Measurements from ENCODE around the gene SLC45A2.
"Not testable (repeated sequence)": the region's sequence is repeated elsewhere in the genome, so short reads cannot be mapped to it uniquely, and the experiment has no call there.

Gene SLC45A2

GRCh38 chr5:33966805-33967204, 17.7 kb downstream of the SLC45A2 start:
- H3K27ac Mint-ChIP-seq = no peak overlapping the region
- H3K36me3 Mint-ChIP-seq = no peaks in the 10 kb centered on the region
- peaks cover 10% of the 10 kb centered on the region for H3K4me1 Mint-ChIP-seq (ENCODE audit: low read depth)
- peaks cover 4% of the 10 kb centered on the region for H3K27me3 Mint-ChIP-seq
- H3K4me3 Mint-ChIP-seq = no peak overlapping the region
- no peaks in the 10 kb centered on the region for H3K9me3 Mint-ChIP-seq (ENCODE audit: low read depth)

GRCh38 chr5:33964132-33964700, 20.3 kb downstream of the SLC45A2 start:
- H3K27me3 Mint-ChIP-seq = no peaks in the 10 kb centered on the region
- H3K27ac Mint-ChIP-seq = no peak overlapping the region
- H3K4me3 Mint-ChIP-seq = no peak overlapping the region
- H3K9me3 Mint-ChIP-seq (ENCODE audit: low read depth) = no peaks in the 10 kb centered on the region
- H3K36me3 Mint-ChIP-seq = no peaks in the 10 kb centered on the region
- peaks cover 10% of the 10 kb centered on the region for H3K4me1 Mint-ChIP-seq (ENCODE audit: low read depth)

DNA sequence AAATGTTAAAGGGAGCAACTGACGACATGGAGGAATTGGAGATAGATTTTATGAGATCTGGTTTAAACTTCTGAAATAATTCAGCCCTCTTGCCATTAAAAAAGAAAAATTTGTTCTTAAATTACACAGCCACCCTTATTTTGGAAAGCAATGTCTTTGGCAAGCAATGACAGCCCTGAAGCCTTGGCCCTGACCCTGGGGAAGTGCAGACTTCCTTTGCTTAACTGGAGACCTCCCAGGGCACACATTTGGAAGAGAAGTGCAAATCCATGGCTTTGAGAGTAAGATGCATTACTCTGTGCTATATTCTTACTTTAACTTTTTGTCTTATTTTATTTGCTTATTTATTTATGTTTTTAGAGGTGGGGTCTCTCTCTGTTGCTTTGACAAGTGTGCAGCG, 26.3 kb downstream of the SLC45A2 start:
- Mint-ChIP-seq H3K4me3 (no peak overlapping the region), H3K27ac (no peak overlapping the region), H3K9me3 (ENCODE audit: low read depth) (no peaks in the 10 kb centered on the region), H3K36me3 (peaks cover 5% of the 10 kb centered on the region), H3K27me3 (peaks cover 3% of the 10 kb centered on the region), H3K4me1 (ENCODE audit: low read depth) (no peaks in the 10 kb centered on the region)

GRCh38 chr5:33957577-33958150, 26.8 kb downstream of the SLC45A2 start:
- H3K4me1 Mint-ChIP-seq (ENCODE audit: low read depth) = no peaks in the 10 kb centered on the region
- H3K27me3 Mint-ChIP-seq = peaks cover 3% of the 10 kb centered on the region
- peaks cover 5% of the 10 kb centered on the region for H3K36me3 Mint-ChIP-seq
- no peak overlapping the region for H3K27ac Mint-ChIP-seq
- no peak overlapping the region for H3K4me3 Mint-ChIP-seq
- no peaks in the 10 kb centered on the region for H3K9me3 Mint-ChIP-seq (ENCODE audit: low read depth)

GRCh38 chr5:33952175-33952574, 32.3 kb downstream of the SLC45A2 start:
- H3K4me1 Mint-ChIP-seq (ENCODE audit: low read depth); H3K27ac Mint-ChIP-seq; H3K9me3 Mint-ChIP-seq (ENCODE audit: low read depth); H3K27me3 Mint-ChIP-seq; H3K4me3 Mint-ChIP-seq; H3K36me3 Mint-ChIP-seq: not testable (repeated sequence)

GRCh38 chr5:33944543-33945132, 39.9 kb downstream of the SLC45A2 start:
- Mint-ChIP-seq H3K4me1 (ENCODE audit: low read depth) (no peaks in the 10 kb centered on the region), H3K27me3 (peaks cover 17% of the 10 kb centered on the region), H3K36me3 (no peaks in the 10 kb centered on the region), H3K9me3 (ENCODE audit: low read depth) (no peaks in the 10 kb centered on the region), H3K4me3 (no peak overlapping the region), H3K27ac (no peak overlapping the region)

GRCh38 chr5:33941090-33941489, 43.4 kb downstream of the SLC45A2 start:
- Mint-ChIP-seq H3K27me3 (peaks cover 30% of the 10 kb centered on the region), H3K36me3 (no peaks in the 10 kb centered on the region), H3K4me1 (ENCODE audit: low read depth) (peaks cover under 1% of the 10 kb centered on the region), H3K9me3 (ENCODE audit: low read depth) (no peaks in the 10 kb centered on the region), H3K27ac (no peak overlapping the region), H3K4me3 (no peak overlapping the region)

- Mint-ChIP-seq H3K9me3 (ENCODE audit: low read depth) (no peaks in the 10 kb centered on the region), H3K27me3 (peaks cover 38% of the 10 kb centered on the region), H3K4me1 (ENCODE audit: low read depth) (peaks cover 3% of the 10 kb centered on the region), H3K4me3 (no peak overlapping the region), H3K27ac (no peak overlapping the region), H3K36me3 (no peaks in the 10 kb centered on the region)
Measured at GRCh38 chr5:33939556-33940262, 44.8 kb downstream of the SLC45A2 start.

DNA sequence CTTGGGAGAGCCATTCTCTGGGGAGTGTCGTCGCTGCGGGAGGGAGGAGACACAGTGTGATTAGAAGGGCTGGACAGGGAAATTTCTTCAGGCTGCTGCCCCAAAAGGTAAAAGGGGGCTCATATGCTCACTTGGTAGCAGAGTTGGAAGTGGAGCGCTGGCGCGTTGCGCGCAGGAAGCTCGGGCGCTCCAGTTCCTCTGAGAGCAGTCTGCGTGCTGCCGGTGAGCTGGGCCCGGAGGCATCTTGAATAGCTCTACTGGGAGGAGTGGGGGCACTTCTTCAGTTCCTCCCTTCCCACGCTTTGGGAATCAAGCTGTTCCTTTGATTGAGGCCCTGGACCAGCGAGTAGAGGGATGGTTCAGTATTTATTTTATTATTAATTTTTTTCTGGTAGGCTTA, 45.6 kb downstream of the SLC45A2 start:
- Mint-ChIP-seq H3K4me1 (ENCODE audit: low read depth) (peaks cover 3% of the 10 kb centered on the region), H3K4me3 (no peak overlapping the region), H3K9me3 (ENCODE audit: low read depth) (no peaks in the 10 kb centered on the region), H3K27me3 (peaks cover 38% of the 10 kb centered on the region), H3K27ac (no peak overlapping the region), H3K36me3 (no peaks in the 10 kb centered on the region)

DNA sequence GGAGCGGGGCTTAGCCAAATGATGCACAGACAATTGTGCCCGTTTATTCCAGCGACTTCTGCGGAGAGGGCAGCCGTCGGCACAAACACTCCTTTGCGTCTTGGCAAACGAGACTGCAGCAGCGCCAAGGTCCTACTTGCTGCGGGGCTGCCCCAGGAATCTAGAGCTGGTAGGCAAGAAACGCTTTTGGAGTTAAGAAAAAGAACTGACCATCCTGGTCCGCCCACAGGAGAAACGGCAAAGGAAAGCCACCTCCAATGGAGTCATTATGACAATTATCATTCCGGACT, 46.0 kb downstream of the SLC45A2 start:
- peaks cover 38% of the 10 kb centered on the region for H3K27me3 Mint-ChIP-seq
- no peak overlapping the region for H3K4me3 Mint-ChIP-seq
- peaks cover 3% of the 10 kb centered on the region for H3K4me1 Mint-ChIP-seq (ENCODE audit: low read depth)
- H3K9me3 Mint-ChIP-seq (ENCODE audit: low read depth) = no peaks in the 10 kb centered on the region
- no peak overlapping the region for H3K27ac Mint-ChIP-seq
- no peaks in the 10 kb centered on the region for H3K36me3 Mint-ChIP-seq

DNA sequence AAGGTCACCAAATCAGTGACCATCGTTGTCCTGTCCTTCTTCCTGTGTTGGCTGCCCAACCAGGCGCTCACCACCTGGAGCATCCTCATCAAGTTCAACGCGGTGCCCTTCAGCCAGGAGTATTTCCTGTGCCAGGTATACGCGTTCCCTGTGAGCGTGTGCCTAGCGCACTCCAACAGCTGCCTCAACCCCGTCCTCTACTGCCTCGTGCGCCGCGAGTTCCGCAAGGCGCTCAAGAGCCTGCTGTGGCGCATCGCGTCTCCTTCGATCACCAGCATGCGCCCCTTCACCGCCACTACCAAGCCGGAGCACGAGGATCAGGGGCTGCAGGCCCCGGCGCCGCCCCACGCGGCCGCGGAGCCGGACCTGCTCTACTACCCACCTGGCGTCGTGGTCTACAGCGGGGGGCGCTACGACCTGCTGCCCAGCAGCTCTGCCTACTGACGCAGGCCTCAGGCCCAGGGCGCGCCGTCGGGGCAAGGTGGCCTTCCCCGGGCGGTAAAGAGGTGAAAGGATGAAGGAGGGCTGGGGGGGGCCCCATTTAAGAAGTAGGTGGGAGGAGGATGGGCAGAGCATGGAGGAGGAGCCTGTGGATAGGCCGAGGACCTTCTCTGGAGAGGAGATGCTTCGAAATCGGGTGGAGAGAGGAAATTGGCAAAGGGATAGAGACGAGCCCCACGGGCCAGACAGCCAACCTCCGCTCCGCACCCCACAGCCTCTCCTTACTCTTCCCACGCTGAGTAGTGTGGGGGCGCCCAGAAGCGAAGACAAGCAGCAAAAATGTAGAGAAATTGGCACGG, 46.6 kb downstream of the SLC45A2 start:
- Mint-ChIP-seq H3K36me3 (no peaks in the 10 kb centered on the region), H3K4me3 (no peak overlapping the region), H3K27me3 (peaks cover 38% of the 10 kb centered on the region), H3K27ac (no peak overlapping the region), H3K9me3 (ENCODE audit: low read depth) (no peaks in the 10 kb centered on the region), H3K4me1 (ENCODE audit: low read depth) (peaks cover 3% of the 10 kb centered on the region)

GRCh38 chr5:33937017-33937706, 47.3 kb downstream of the SLC45A2 start:
- H3K4me1 Mint-ChIP-seq (ENCODE audit: low read depth) = peaks cover 3% of the 10 kb centered on the region
- H3K9me3 Mint-ChIP-seq (ENCODE audit: low read depth) = no peaks in the 10 kb centered on the region
- no peaks in the 10 kb centered on the region for H3K36me3 Mint-ChIP-seq

GRCh38 chr5:33936381-33937016, 48.0 kb downstream of the SLC45A2 start, which contains the start of gene RXFP3:
Gene RXFP3 (plus strand): TSS chr5:33936386. CDS start chr5:33936741, 355 bp downstream.
- H3K4me3 Mint-ChIP-seq = no peak within 1 kb of the TSS
- H3K9me3 Mint-ChIP-seq (ENCODE audit: low read depth) = no peaks in the 10 kb centered on the region
- no peak within 1 kb of the TSS for H3K27ac Mint-ChIP-seq
- H3K27me3 Mint-ChIP-seq = peaks cover 33% of the 10 kb centered on the region
- H3K4me1 Mint-ChIP-seq (ENCODE audit: low read depth) = peaks cover 3% of the 10 kb centered on the region
- H3K36me3 Mint-ChIP-seq = no peaks in the 10 kb centered on the region

More at GRCh38 chr5:33937017-33937706, 47.3 kb downstream of the SLC45A2 start:
- Mint-ChIP-seq H3K27me3 (peaks cover 35% of the 10 kb centered on the region), H3K27ac (no peak overlapping the region), H3K4me3 (no peak overlapping the region)

GRCh38 chr5:33936004-33936380, 48.5 kb downstream of the SLC45A2 start:
- Mint-ChIP-seq H3K27ac (no peak overlapping the region), H3K4me3 (no peak overlapping the region), H3K9me3 (ENCODE audit: low read depth) (no peaks in the 10 kb centered on the region), H3K36me3 (no peaks in the 10 kb centered on the region), H3K4me1 (ENCODE audit: low read depth) (peaks cover 3% of the 10 kb centered on the region), H3K27me3 (peaks cover 29% of the 10 kb centered on the region)

All from activated naive CD8-positive, alpha-beta T cell (primary cell).